ENCODE results near the gene MICAL3. TPM values are rescaled to one million over a fixed set of nuclear protein-coding genes. Genes with fewer than 3 reads are reported as not detected.

The MICAL3 gene
- polyA plus RNA-seq, 2 of the 4 experiments (the other 2 are of a cell fraction): 20.5 to 30.1 TPM

- DNase-seq (ENCODE audit: low read depth in 1 of 2, low spot score in 1 of 2) (no peak), FAIRE-seq (no peak), ATAC-seq (no peak)
- Histone ChIP-seq H3K4me3 (no peak overlapping the region), H3K9me3 (no peaks in the 10 kb centered on the region), H3K4me1 (no peaks in the 10 kb centered on the region), H3K27ac (no peak overlapping the region), H3K4me2 (no peak overlapping the region)
- CTCF ChIA-PET: interaction anchor here (1.1 to 1.2 kb wide), 2 partner anchors 45 to 200 kb away, joined by 3 to 4 read pairs; no protein-coding TSS in a partner anchor
- POLR2A ChIA-PET: no interaction called here
- 98% methylated on average over 12 of the region's 12 CpGs for WGBS (ENCODE audit: missing lambda C conversion rate)
- TF ChIP-seq HEYL (CRISPR knock-in tag; IDR thresholded peaks at IDR 0.05): no peak
- no peak for TF ChIP-seq NFE2L2 (conservative IDR thresholded peaks at IDR 0.05; ENCODE audit: low read length)
- no peak for TF ChIP-seq FOXS1 (CRISPR knock-in tag; IDR thresholded peaks at IDR 0.05)
- TF ChIP-seq NPAS2 (CRISPR knock-in tag; IDR thresholded peaks at IDR 0.05; ENCODE audit: borderline replicate concordance): no peak
- no peak for TF ChIP-seq CBX8 (IDR thresholded peaks at IDR 0.05)
- TF ChIP-seq POLR2A (IDR thresholded peaks at IDR 0.05; ENCODE audit: low read length): no peak
- TF ChIP-seq ZSCAN20 (CRISPR knock-in tag; IDR thresholded peaks at IDR 0.05): no peak
- no peak for TF ChIP-seq JUN (IDR thresholded peaks at IDR 0.05)
- TF ChIP-seq PBX3 (IDR thresholded peaks at IDR 0.05): no peak
- TF ChIP-seq CHD2 (IDR thresholded peaks at IDR 0.05; ENCODE audit: low read length, partially characterized antibody): no peak
- TF ChIP-seq EHF (CRISPR knock-in tag; IDR thresholded peaks at IDR 0.05): no peak
Measured at GRCh38 chr22:17875631-17876030, 148.7 kb downstream of the MICAL3 start.

- ATAC-seq (no peak), FAIRE-seq (no peak), DNase-seq (ENCODE audit: low read depth in 1 of 2, low spot score in 1 of 2) (no peak)
- TF ChIP-seq FOSB (CRISPR knock-in tag; IDR thresholded peaks at IDR 0.05): no peak
- no peak for TF ChIP-seq E2F6 (IDR thresholded peaks at IDR 0.05; ENCODE audit: borderline replicate concordance, low read depth)
- no peak for TF ChIP-seq EHMT2 (IDR thresholded peaks at IDR 0.05; ENCODE audit: low read depth)
- TF ChIP-seq KDM5A (IDR thresholded peaks at IDR 0.05): no peak
- no peak for TF ChIP-seq ESRRA (IDR thresholded peaks at IDR 0.05; ENCODE audit: borderline replicate concordance, low read length)
- TF ChIP-seq ZNF302 (CRISPR knock-in tag; IDR thresholded peaks at IDR 0.05): no peak
- TF ChIP-seq KDM1A (IDR thresholded peaks at IDR 0.05; ENCODE audit: low read depth): no peak
- no peak for TF ChIP-seq JUN (IDR thresholded peaks at IDR 0.05)
- Histone ChIP-seq H3K27ac (no peak overlapping the region), H3K4me1 (no peaks in the 10 kb centered on the region), H3K4me3 (no peak overlapping the region), H3K9me3 (no peaks in the 10 kb centered on the region), H3K4me2 (no peak overlapping the region)
- CTCF ChIA-PET: interaction anchor here (1.1 to 1.2 kb wide), 2 partner anchors 45 to 201 kb away, joined by 3 to 4 read pairs; no protein-coding TSS in a partner anchor
- WGBS (ENCODE audit: missing lambda C conversion rate): 93% methylated on average over 15 of the region's 15 CpGs
- POLR2A ChIA-PET: no interaction called here
Measured at GRCh38 chr22:17875156-17875555, 149.2 kb downstream of the MICAL3 start.

- ATAC-seq: no peak
- CTCF ChIA-PET: no interaction called here
- POLR2A ChIA-PET: no interaction called here
- 95% methylated on average over 15 of the region's 15 CpGs for WGBS (ENCODE audit: missing lambda C conversion rate)
- Histone ChIP-seq H3K27ac (no peak overlapping the region), H3K9me3 (no peaks in the 10 kb centered on the region), H3K4me1 (no peaks in the 10 kb centered on the region), H3K4me3 (no peak overlapping the region), H3K4me2 (no peak overlapping the region)
- no peak for DNase-seq (ENCODE audit: low read depth in 1 of 2, low spot score in 1 of 2)
- FAIRE-seq: no peak
- TF ChIP-seq ATOH8 (CRISPR knock-in tag; IDR thresholded peaks at IDR 0.05; ENCODE audit: low read depth): no peak
- TF ChIP-seq NPAS2 (CRISPR knock-in tag; IDR thresholded peaks at IDR 0.05; ENCODE audit: borderline replicate concordance): no peak
- no peak for TF ChIP-seq POLR2AphosphoS2 (conservative IDR thresholded peaks at IDR 0.05; ENCODE audit: low read length)
- TF ChIP-seq FOSB (CRISPR knock-in tag; IDR thresholded peaks at IDR 0.05): no peak
- no peak for TF ChIP-seq NFE2L2 (conservative IDR thresholded peaks at IDR 0.05; ENCODE audit: low read length)
- TF ChIP-seq MAZ (IDR thresholded peaks at IDR 0.05; ENCODE audit: borderline replicate concordance, low read depth, low read length): no peak
- no peak for TF ChIP-seq FOSL2 (IDR thresholded peaks at IDR 0.05)
- no peak for TF ChIP-seq FOSL2 (CRISPR knock-in tag; IDR thresholded peaks at IDR 0.05)
- no peak for TF ChIP-seq RCOR1 (IDR thresholded peaks at IDR 0.05; ENCODE audit: low read depth, low read length)
- no peak for TF ChIP-seq HOXA7 (CRISPR knock-in tag; IDR thresholded peaks at IDR 0.05)
- no peak for TF ChIP-seq EP300 (IDR thresholded peaks at IDR 0.05)
- TF ChIP-seq RAD21 (conservative IDR thresholded peaks at IDR 0.05 in 1 of 2, IDR thresholded peaks at IDR 0.05 in 1 of 2): no peak
- no peak for TF ChIP-seq JUN (IDR thresholded peaks at IDR 0.05)
- no peak for TF ChIP-seq ESRRA (IDR thresholded peaks at IDR 0.05; ENCODE audit: borderline replicate concordance, low read length)
- no peak for TF ChIP-seq KDM1A (IDR thresholded peaks at IDR 0.05; ENCODE audit: low read depth)
- TF ChIP-seq HMGXB4 (CRISPR knock-in tag; IDR thresholded peaks at IDR 0.05; ENCODE audit: borderline replicate concordance): no peak
- no peak for TF ChIP-seq BHLHE40 (IDR thresholded peaks at IDR 0.05; ENCODE audit: low read depth, low read length)
- no peak for TF ChIP-seq POLR2A (IDR thresholded peaks at IDR 0.05; ENCODE audit: low read length)
- no peak for TF ChIP-seq ELK1 (IDR thresholded peaks at IDR 0.05; ENCODE audit: low read depth, low read length)
Measured at GRCh38 chr22:17874231-17874905, 150.0 kb downstream of the MICAL3 start.
